Adipose tissue (tissue), 3 donors: ENCODE data around the gene LLGL2. TPM values are rescaled to one million over a fixed set of nuclear protein-coding genes. Genes with fewer than 3 reads are reported as not detected.

Experiments used
- H3K27ac ChIP-seq: one replicate; pipeline ENCODE4 v1.5.1; 2013; ENCODE audit warnings: low read depth, low read length
- WGBS, 3 donors: extraction: QIAGEN DNeasy Blood & Tissue Kit; methylation state at CpG; one replicate each; pipeline ENCODE4 v1.1.7; 2013; 5-methylcytosine and 5-hydroxymethylcytosine counted together
- polyA plus RNA-seq, 3 donors: library from polyadenylated mRNA; stranded (reverse); fragments of 200-250 nt; gene quantifications; one replicate each; pipeline ENCODE4 v1.2.3, GENCODE V29; 2013
- donor health status: healthy with polysubstance abuse.
- donor health status: Bipolar disorder and iron deficiency.
- donor health status: healthy.

LLGL2 gene
- polyA plus RNA-seq, 3 donors: 11.8 to 93.4 (median 20.3) TPM

DNA sequence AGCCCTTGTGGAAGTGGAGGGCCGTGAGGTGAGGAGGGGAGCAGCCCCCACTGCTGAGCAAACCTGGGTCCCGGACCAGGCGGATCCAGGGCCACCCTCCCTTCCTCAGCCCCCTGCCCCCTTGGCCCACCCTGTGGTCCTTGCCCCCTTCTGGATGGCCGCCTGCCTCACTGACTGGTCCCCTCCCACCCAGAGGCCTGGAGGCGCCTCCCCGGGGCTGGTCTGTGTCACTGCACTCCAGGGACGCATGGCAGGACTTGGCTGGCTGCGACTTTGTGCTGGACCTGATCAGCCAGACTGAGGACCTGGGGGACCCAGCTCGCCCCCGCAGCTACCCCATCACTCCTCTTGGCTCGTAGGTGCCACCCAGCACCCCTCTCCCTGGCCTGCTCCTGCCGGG is 88.5 kb downstream of the LLGL2 start:
- 90 to 95% (median 90%) methylated on average over 10 to 12 of the region's 12 CpGs for WGBS, 3 donors
- H3K27ac ChIP-seq: no peak overlapping the region

DNA sequence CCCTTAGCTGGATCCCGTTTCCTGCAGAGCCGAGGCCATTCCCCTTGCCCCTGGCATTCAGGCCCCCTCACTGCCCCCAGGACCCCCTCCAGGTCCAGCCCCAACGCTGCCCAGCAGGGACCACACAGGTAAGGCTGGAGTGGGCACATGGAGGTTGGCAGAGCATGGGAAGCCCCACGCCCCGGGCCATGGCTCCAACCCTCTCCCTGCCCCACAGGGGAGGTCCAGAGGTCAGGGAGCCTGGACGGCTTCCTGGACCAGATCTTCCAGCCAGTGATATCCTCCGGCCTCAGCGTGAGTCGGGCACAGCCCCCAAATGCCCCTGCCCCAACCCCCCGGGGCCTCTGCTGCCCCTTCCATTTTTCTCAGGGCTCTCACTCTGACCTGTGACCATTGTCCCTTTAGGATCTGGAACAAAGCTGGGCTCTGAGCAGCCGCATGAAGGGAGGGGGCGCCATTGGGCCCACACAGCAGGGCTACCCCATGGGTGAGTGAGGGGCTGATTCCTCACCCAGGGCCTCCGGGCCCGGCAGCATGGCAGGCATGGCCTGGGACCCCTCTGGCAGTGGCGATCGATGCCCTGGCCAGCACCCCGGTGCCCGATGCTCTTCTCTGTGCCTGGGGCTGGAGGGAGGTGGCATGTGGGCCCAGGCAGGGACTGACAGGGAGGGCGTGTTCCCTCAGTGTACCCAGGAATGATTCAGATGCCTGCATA is 89.2 kb downstream of the LLGL2 start:
- WGBS, 3 donors: 87 to 89% (median 88%) methylated on average over 17 to 19 of the region's 19 CpGs
- no peak overlapping the region for H3K27ac ChIP-seq

DNA sequence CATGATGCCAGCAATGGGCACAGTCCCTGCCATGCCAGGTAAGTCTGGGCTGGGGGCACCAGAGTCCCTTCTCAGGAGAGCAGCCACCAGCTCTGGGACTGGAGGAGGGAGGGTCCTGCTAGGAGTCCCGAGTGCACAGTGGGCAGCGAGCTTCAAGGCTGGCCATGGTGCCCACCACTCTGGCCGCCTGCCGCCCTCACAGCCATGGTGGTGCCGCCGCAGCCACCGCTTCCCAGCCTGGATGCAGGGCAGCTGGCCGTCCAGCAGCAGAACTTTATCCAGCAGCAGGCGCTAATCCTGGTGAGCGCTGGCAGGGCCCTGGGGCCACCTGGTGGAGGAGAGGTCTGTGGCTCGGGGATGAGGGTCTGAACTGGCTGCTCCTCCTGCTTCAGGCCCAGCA is 89.8 kb downstream of the LLGL2 start:
- no peak overlapping the region for H3K27ac ChIP-seq
- 91 to 94% (median 94%) methylated on average over 10 to 11 of the region's 11 CpGs for WGBS, 3 donors

DNA sequence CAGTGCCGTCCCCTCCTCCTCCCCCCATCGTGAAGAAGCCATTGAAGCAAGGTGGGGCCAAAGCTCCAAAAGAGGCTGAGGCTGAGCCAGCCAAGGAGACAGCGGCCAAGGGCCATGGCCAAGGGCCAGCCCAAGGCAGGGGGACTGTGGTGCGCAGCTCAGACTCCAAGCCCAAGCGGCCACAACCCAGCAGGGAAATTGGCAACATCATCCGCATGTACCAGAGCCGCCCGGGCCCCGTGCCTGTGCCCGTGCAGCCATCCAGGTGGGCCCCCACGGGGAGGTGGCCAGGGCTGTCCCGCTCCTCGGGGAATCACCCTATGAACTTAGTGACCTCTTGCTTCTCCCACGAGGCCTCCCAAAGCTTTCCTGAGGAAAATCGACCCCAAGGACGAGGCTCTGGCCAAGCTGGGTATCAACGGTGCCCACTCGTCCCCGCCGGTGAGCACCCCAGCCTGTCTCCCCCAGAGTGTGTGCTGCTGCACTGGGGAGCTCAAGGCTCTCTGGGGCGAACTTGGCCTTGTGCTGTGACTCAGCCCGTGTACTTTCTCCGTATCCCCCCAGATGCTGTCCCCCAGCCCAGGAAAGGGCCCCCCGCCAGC is 91.1 kb downstream of the LLGL2 start:
- no peak overlapping the region for H3K27ac ChIP-seq
- WGBS, 3 donors: 90 to 94% (median 91%) methylated on average over 22 to 24 of the region's 24 CpGs

DNA sequence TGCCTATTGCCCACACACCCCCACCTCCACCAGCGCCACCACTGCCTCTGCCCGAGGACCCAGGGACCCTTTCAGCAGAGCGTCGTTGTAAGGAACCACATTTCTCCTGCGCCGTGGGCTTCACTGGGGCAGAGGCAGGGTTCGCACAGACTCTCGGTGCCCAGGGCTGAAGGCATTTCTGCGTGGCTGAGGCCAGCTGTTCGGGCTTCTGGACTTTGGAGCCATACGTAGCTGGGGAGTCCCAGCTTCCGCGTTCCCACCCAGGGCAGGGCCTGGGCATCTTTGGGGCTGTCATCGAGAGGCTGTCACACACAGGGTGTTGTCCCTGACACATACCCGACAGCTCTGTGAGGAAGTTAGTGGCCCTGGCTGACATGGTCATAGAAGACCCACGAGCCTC is 91.7 kb downstream of the LLGL2 start:
- WGBS, 3 donors: 82 to 93% (median 92%) methylated on average over 16 of the region's 16 CpGs
- no peak overlapping the region for H3K27ac ChIP-seq

DNA sequence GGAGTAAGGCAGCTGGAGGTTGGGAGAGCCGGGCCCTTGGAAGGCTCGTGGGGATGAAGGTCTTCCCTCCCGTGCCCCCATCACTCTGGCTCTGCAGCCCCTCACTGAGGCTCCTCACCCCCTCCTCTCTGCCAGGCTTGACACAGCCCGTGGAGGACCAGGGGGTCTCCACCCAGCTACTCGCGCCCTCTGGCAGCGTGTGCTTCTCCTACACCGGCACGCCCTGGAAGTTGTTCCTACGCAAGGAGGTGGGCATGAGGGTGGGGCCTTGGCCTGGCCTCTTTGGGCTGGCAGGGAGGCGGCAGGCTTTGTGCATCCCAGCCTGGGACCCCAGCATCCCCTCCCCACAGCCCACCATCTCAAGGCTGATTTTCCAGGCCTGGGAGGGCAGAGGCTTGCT is 92.2 kb downstream of the LLGL2 start:
- WGBS, 3 donors: 87 to 95% (median 94%) methylated on average over 10 to 11 of the region's 11 CpGs
- H3K27ac ChIP-seq: no peak overlapping the region

DNA sequence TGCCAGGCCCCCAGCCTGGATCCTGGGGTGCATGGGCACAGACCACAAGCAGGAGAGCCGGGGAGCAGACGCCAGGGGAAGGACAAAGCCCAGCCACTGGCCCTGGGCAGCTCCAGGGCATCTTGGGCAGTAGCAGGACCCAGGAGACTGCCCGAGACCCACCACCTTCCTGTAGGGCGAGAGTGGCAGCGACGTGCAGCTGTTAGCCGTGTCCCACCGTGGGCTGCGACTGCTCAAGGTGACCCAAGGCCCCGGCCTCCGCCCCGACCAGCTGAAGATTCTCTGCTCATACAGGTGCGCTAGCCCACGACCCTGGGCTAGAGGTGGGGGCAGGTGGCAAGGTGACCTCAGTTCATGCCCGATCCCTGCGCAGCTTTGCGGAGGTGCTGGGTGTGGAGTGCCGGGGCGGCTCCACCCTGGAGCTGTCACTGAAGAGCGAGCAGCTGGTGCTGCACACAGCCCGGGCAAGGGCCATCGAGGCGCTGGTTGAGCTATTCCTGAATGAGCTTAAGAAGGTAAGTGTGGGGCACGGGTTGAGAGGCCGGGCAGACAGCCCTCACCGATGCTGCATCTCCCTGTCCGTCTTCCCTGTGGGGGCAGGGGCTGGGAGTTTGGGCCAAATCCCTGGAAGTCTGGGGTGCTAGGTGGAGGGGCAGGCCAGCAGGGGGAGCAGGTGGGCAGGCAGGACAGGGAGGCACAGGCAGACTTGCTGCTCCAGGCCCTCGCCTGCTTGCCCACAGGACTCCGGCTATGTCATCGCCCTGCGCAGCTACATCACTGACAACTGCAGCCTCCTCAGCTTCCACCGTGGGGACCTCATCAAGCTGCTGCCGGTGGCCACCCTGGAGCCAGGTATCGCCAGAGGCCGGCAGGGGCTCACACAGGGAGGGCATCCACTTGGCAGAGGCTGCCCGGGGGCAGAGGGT is 94.3 kb downstream of the LLGL2 start:
- 73 to 86% (median 86%) methylated on average over 34 to 36 of the region's 36 CpGs for WGBS, 3 donors
- no peak overlapping the region for H3K27ac ChIP-seq

DNA sequence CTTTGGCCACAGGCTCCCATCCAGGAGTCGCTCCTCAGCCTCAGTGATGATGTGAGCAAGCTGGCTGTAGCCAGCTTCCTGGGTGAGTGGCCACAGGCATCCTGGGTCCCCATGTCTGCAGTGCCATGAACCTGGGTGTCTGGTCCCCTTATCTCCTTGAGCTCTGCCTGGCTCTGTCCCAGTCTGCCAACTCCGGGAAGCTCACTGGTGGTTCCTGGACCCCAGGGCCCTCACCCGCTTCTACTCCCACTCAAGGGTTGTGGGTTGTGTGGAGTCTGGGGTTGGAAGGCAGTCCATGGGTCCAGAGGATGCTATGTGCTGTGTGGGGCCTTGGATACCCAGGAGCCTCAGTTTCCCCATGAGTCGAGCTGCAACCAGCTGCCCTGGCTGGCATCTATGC is 96.0 kb downstream of the LLGL2 start:
- WGBS, 3 donors: 67 to 94% (median 92%) methylated on average over 4 of the region's 4 CpGs
- no peak overlapping the region for H3K27ac ChIP-seq

DNA sequence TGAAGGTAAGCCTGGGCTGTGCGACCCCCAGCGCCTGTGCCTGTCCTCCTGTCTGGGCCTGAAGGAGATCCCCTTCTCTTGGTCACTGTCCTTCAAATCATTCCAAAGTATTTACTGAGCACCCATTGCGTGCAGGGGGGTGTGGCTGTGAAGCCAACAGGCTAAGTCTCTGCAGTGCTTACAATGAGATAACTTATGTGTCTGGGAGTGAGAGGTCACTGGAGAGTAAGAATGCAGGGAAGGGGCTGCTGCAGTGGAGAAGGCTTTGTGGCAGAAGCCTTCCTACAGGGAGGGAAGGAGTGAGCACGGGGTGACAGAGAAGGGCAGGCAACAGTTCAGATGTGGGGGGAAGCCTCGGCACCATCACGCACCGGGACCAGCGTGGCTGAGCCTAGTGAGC is 96.6 kb downstream of the LLGL2 start:
- 80 to 84% (median 81%) methylated on average over 8 of the region's 8 CpGs for WGBS, 3 donors
- H3K27ac ChIP-seq: no peak overlapping the region

DNA sequence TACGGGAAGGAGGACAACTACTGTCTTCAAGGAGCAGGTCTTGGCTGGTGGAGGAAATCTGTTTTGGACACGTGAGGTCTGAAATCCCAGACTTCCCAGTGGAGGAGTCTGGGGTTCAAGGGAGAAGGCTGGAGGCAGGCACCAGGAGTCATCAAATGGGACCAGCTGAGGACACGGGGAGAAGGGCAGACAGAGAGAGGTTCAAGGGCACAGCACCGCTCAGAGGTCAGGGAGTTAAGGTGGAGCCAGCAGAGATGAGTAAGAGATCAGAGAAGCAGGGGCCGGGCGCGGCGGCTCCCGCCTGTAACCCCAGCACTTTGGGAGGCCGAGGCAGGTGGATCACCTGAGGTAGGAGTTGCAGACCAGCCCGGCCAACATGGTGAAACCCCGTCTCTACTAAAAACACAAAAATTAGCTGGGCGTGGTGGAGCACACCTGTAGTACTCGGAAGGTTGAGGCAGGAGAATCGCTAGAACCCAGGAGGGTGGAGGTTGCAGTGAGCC is 97.3 kb downstream of the LLGL2 start:
- 77 to 94% (median 92%) methylated on average over 15 of the region's 15 CpGs for WGBS, 3 donors
- no peak overlapping the region for H3K27ac ChIP-seq

DNA sequence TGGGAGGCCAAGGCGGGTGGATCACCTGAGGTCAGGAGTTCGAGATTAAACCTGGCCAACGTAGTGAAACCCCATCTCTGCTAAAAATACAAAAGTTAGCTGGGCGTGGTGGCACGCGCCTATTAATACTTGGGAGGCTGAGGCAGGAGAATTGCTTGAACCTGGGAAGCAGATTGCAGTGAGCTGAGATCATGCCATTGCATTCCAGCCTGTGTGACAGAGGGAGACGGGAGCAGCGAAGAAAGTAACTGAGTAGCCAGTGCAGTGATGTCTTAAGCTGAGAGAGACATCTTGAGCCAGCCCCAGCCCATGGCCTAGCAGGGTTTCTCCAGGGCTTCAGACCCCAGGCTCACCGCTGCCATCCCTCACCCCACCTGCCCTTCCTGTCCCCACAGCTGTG is 97.9 kb downstream of the LLGL2 start:
- no peak overlapping the region for H3K27ac ChIP-seq
- 87 to 91% (median 89%) methylated on average over 9 of the region's 9 CpGs for WGBS, 3 donors

DNA sequence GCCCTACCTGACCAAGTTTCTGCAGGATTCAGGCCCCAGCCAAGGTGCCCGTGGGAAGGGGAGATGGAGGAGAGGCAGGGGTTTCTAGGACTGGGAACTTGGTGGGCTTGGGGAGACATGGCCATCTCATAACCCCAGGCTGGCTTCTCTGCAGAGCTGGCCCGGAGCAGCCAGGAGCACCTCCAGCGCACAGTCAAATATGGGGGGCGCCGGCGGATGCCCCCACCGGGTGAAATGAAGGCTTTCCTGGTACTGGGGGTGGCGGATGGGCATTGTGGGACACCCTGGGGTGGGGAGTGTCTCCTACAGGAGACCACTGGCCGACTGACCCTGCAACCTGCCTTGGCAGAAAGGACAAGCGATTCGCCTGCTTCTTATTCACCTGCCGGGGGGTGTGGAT is 98.5 kb downstream of the LLGL2 start:
- 87 to 93% (median 93%) methylated on average over 12 of the region's 12 CpGs for WGBS, 3 donors
- H3K27ac ChIP-seq: no peak overlapping the region

Other genes starting within 250 kb of the LLGL2 start
- gene SLC25A19, start 236.3 kb upstream of the LLGL2 start, polyA plus RNA-seq: 10 to 100 TPM in 2 of 3 donors, 1 to 10 TPM in 1; 8.1 to 13.8 (median 12.4) TPM
- 10 to 100 TPM; 23.7 to 73.0 (median 58.6) TPM for gene GRB2, start 120.0 kb upstream of the LLGL2 start, polyA plus RNA-seq
- 10 to 100 TPM; 26.3 to 63.5 (median 47.1) TPM for gene TMEM94, start 69.1 kb upstream of the LLGL2 start, polyA plus RNA-seq
- 10 to 100 TPM in 2 of 3 donors, 1 to 10 TPM in 1; 6.6 to 42.1 (median 39.6) TPM for gene CASKIN2, start 10.2 kb upstream of the LLGL2 start, polyA plus RNA-seq
- gene TSEN54, start 9.2 kb upstream of the LLGL2 start, polyA plus RNA-seq: 10 to 100 TPM; 20.1 to 22.7 (median 22.3) TPM
- gene MYO15B, start 62.1 kb downstream of the LLGL2 start, polyA plus RNA-seq: 100 to 1,000 TPM in 1 of 3 donors, 10 to 100 TPM in 2; 33.4 to 309 (median 70.4) TPM
- 1 to 10 TPM in 2 of 3 donors, under 1 TPM in 1; 0.67 to 1.5 (median 1.4) TPM for gene SMIM5, start 107.7 kb downstream of the LLGL2 start, polyA plus RNA-seq
- 10 to 100 TPM; 11.1 to 18.6 (median 17.5) TPM for gene RECQL5, start 141.5 kb downstream of the LLGL2 start, polyA plus RNA-seq
- gene SAP30BP, start 141.6 kb downstream of the LLGL2 start, polyA plus RNA-seq: 10 to 100 TPM; 41.9 to 83.0 (median 77.7) TPM
- 10 to 100 TPM in 2 of 3 donors, 1 to 10 TPM in 1; 8.0 to 18.9 (median 13.7) TPM for gene ITGB4, start 195.8 kb downstream of the LLGL2 start, polyA plus RNA-seq
- gene GALK1, start 239.5 kb downstream of the LLGL2 start, polyA plus RNA-seq: 10 to 100 TPM; 28.9 to 32.0 (median 29.0) TPM